Activated CD8-positive, alpha-beta memory T cell treated with anti-CD3 and anti-CD28 coated beads, Interleukin-2, amount 50 U/mL, for 1 hour (primary cell): Measurements from ENCODE around the gene FGF16.
"Not testable (repeated sequence)": the region's sequence is repeated elsewhere in the genome, so short reads cannot be mapped to it uniquely, and the experiment has no call there.

Experiments
- DNase-seq: peaks from one replicate; pipeline ENCODE4 v3.0.0-alpha.2; 2020; ENCODE audit errors: extremely low read depth

Gene FGF16

GRCh38 chrX:77446908-77447652 lies at the start of gene FGF16:
Gene FGF16 (plus strand): TSS chrX:77447389. CDS start chrX:77447675, 286 bp downstream.
- no peak for DNase-seq

- DNase-seq, result no peak
These were observed 48.7 kb upstream of the FGF16 start for GRCh38 chrX:77398330-77398954.

- no peak for DNase-seq
These were observed 42.8 kb upstream of the FGF16 start for GRCh38 chrX:77404419-77404818.

GRCh38 chrX:77407821-77408220 lies 39.4 kb upstream of the FGF16 start:
- not testable (repeated sequence) for DNase-seq

GRCh38 chrX:77412631-77413030 lies 34.6 kb upstream of the FGF16 start:
- DNase-seq, result no peak

- DNase-seq, result no peak
These were observed 32.0 kb upstream of the FGF16 start for GRCh38 chrX:77415161-77415560.

- DNase-seq, result no peak
These were observed 31.3 kb upstream of the FGF16 start for GRCh38 chrX:77415882-77416281.

- DNase-seq, result no peak
These were observed 24.1 kb upstream of the FGF16 start for GRCh38 chrX:77422891-77423648.

- DNase-seq, result no peak
These were observed 20.4 kb upstream of the FGF16 start for GRCh38 chrX:77426811-77427210.

- DNase-seq, result no peak
These were observed 19.6 kb upstream of the FGF16 start for GRCh38 chrX:77427611-77428010.

GRCh38 chrX:77428551-77428950 lies 18.6 kb upstream of the FGF16 start:
- DNase-seq, result no peak

- DNase-seq, result no peak
These were observed 16.0 kb upstream of the FGF16 start for GRCh38 chrX:77431227-77431626.

GRCh38 chrX:77433001-77433400 lies 14.2 kb upstream of the FGF16 start:
- DNase-seq, result no peak

GRCh38 chrX:77434962-77435361 lies 12.2 kb upstream of the FGF16 start:
- no peak for DNase-seq

GRCh38 chrX:77436271-77436670 lies 10.9 kb upstream of the FGF16 start:
- no peak for DNase-seq

- DNase-seq, result no peak
These were observed 10.5 kb upstream of the FGF16 start for GRCh38 chrX:77436682-77437081.

- DNase-seq, result no peak
These were observed 6.9 kb upstream of the FGF16 start for GRCh38 chrX:77440330-77440729.

- DNase-seq, result no peak
These were observed 6.2 kb upstream of the FGF16 start for GRCh38 chrX:77441033-77441432.

GRCh38 chrX:77441479-77441878 lies 5.7 kb upstream of the FGF16 start:
- no peak for DNase-seq

GRCh38 chrX:77442728-77443127 lies 4.5 kb upstream of the FGF16 start:
- DNase-seq, result no peak

- DNase-seq, result no peak
These were observed 3.1 kb upstream of the FGF16 start for GRCh38 chrX:77444075-77444474.

GRCh38 chrX:77444545-77444944 lies 2.6 kb upstream of the FGF16 start:
- DNase-seq, result no peak
